ENCODE measurements around the gene RPRD2.

The RPRD2 gene

GRCh38 chr1:150512846-150513245, 148.9 kb downstream of the RPRD2 start:
- in situ Hi-C loops (cut with MboI; ENCODE audit: low sequenced_read_pairs), result no loop called here

GRCh38 chr1:150513351-150513791, 149.4 kb downstream of the RPRD2 start:
- in situ Hi-C loops (cut with MboI; ENCODE audit: low sequenced_read_pairs), result no loop called here

GRCh38 chr1:150514260-150514659, 150.3 kb downstream of the RPRD2 start:
- in situ Hi-C loops (cut with MboI; ENCODE audit: low sequenced_read_pairs), result no loop called here

- in situ Hi-C loops (cut with MboI; ENCODE audit: low sequenced_read_pairs), result no loop called here
Observed at GRCh38 chr1:150514913-150515327, 151.0 kb downstream of the RPRD2 start.

GRCh38 chr1:150515328-150516049, 151.5 kb downstream of the RPRD2 start, which contains the start of gene FALEC:
FALEC (plus strand) TSS chr1:150515752.
- in situ Hi-C loops (cut with MboI; ENCODE audit: low sequenced_read_pairs), result no loop called here

- in situ Hi-C loops (cut with MboI; ENCODE audit: low sequenced_read_pairs), result no loop called here
Observed at GRCh38 chr1:150516050-150516591, 152.2 kb downstream of the RPRD2 start.

GRCh38 chr1:150516616-150517015, 152.7 kb downstream of the RPRD2 start:
- in situ Hi-C loops (cut with MboI; ENCODE audit: low sequenced_read_pairs), result no loop called here

GRCh38 chr1:150521196-150521968, 157.4 kb downstream of the RPRD2 start:
- in situ Hi-C loops (cut with MboI; ENCODE audit: low sequenced_read_pairs), result no loop called here

GRCh38 chr1:150525348-150525747, 161.4 kb downstream of the RPRD2 start:
- in situ Hi-C loops (cut with MboI; ENCODE audit: low sequenced_read_pairs), result loop anchor here (25.0 kb wide), 1 partner anchor 263 kb away; the partner anchor contains the start of genes APH1A, C1orf54 and CA14

Data from HL-60/S4 treated with phorbol 12-myristate 13-acetate at 8.2 ng/mL for 4 days and 3 days (cell line).